Upper lobe of right lung (tissue), 1 donor: ENCODE results near the gene RP9. TPM values are rescaled to one million over a fixed set of nuclear protein-coding genes. Genes with fewer than 3 reads are reported as not detected.
A peak's percentile ranks its signal among the peaks of the same experiment; 100 is the strongest.

ENCODE experiments used
- ATAC-seq: fragments of 200-7000 bp; cut with Tn5 transposase; one replicate; pipeline ENCODE4 v1.9.1; 2020; ENCODE audit warnings: mild to moderate bottlenecking, moderate library complexity
- DNase-seq: peaks from one replicate; pipeline ENCODE4 v3.0.0-alpha.2; 2020
- H3K27ac ChIP-seq: fragments of 200-600 bp; one replicate; pipeline ENCODE4 v1.8.0; 2022
- H3K27me3 ChIP-seq: fragments of 200-600 bp; one replicate; pipeline ENCODE4 v1.8.0; 2022; ENCODE audit warnings: mild to moderate bottlenecking
- H3K36me3 ChIP-seq: fragments of 200-600 bp; one replicate; pipeline ENCODE4 v1.8.0; 2022
- H3K4me1 ChIP-seq: fragments of 200-600 bp; one replicate; pipeline ENCODE4 v1.8.0; 2022
- H3K4me3 ChIP-seq: fragments of 200-600 bp; one replicate; pipeline ENCODE4 v1.8.0; 2022; ENCODE audit warnings: mild to moderate bottlenecking
- H3K9me3 ChIP-seq: fragments of 200-600 bp; one replicate; pipeline ENCODE4 v1.8.0; 2022
- CTCF ChIP-seq: fragments of 200-600 bp; IDR thresholded peaks from one replicate; pipeline ENCODE4 v1.8.0; 2022; ENCODE audit warnings: antibody characterized with exemption
- intact Hi-C: fragments of 100-400 bp; cut with DNase I; formaldehyde crosslinking; loops from one replicate; pipeline ENCODE4 v1.11.0; 2022
- total RNA-seq: library from RNA; stranded (reverse); fragmentation: NEBNext Ultra II Directional; extraction: Animal tissue kit (Norgen Biotek cat#: 25700); gene quantifications from one replicate; pipeline ENCODE4 v1.2.1, GENCODE V29; 2021
- donor health status: DM: no; HTN: yes; CAD: no; lungs with severe emphysema.

The RP9 gene
- total RNA-seq, 1 donor from 2014 or later: 11.9 TPM

DNA sequence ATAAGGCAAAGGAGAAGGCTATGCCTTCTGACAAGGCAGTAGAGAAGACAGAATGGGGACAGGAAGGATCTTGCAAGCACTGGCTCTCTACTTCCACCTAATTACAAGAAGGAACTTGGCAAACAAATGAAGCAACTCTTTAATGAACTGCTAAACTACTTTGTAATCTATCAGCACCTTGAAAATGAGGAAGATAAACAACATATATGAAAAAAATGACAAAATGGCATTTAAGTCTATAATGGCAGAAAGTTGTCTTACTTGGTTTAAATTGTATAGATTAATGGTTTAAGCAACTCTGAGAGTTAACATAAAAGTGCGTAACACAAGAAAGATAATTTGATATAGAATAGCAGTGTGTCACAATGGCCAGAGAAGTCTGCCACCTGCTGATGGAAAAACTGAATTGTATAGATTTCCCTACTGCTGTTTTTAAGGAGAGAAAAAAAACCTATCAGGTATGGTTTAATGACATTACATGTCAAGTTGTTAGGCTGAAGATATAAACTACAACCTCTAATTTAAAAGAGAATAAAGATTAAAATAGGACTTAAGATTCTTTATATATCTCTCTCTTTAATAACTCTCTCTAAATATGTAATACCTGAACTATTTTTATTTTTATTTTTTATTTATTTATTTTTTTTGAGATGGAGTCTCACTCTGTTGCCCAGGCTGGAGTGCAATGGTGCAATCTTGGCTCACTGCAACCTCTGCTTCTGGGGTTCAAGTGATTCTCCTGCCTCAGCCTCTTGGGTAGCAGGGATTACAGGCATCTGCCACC, 58.5 kb downstream of the RP9 start:
- Histone ChIP-seq H3K36me3 (no peaks in the 10 kb centered on the region), H3K27me3 (no peaks in the 10 kb centered on the region), H3K9me3 (no peaks in the 10 kb centered on the region), H3K4me1 (peaks cover 23% of the 10 kb centered on the region), H3K4me3 (peak overlapping the region; percentile 18), H3K27ac (peak overlapping the region; percentile 34)
- ATAC-seq (peak; percentile 84), DNase-seq (no peak)
- intact Hi-C loops: no loop called here
- TF ChIP-seq CTCF: peak; percentile 68

DNA sequence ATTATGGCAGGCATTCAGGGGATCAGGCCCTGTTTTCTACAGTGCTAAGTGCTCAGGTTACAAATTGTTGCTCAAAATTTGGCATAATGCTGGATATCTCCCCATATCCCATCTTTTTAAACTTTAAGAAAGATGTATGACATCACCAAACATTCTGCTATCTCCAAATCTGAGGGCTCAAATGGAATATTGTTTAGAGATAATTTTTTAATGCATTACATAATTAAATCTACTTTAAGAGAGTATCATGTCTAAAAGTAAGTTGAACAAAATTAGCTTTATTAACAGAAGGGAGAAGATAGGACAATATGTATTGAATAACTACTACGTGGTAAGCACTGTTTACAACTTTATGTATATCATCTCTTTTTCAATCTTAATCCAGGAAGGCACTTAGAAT, 60.5 kb downstream of the RP9 start:
- Histone ChIP-seq H3K9me3 (no peaks in the 10 kb centered on the region), H3K36me3 (no peaks in the 10 kb centered on the region), H3K4me3 (no peak overlapping the region), H3K4me1 (peaks cover 14% of the 10 kb centered on the region), H3K27ac (no peak overlapping the region), H3K27me3 (no peaks in the 10 kb centered on the region)
- no peak for DNase-seq
- TF ChIP-seq CTCF: no peak
- intact Hi-C loops: no loop called here
- ATAC-seq: no peak

DNA sequence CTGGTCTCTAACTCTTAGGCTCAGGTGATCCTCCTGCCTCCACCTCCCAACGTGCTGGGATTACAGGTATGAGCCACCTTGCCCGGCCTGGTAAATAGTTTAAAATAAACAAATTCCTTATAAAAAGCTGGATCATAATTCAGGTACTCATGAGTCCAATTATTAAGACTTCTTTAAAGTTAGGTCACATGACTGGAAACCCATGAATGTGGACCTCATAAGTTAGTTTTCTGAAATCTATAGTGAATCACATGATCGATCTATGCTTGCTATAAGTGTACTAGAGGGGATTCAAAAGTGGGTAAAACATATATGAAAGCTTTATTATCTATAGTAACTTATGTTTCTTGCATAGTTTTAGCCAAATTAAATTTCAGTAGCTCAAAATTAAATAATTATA, 60.9 kb downstream of the RP9 start:
- no peak for DNase-seq
- intact Hi-C loops: no loop called here
- H3K4me3 ChIP-seq: no peak overlapping the region
- peaks cover 14% of the 10 kb centered on the region for H3K4me1 ChIP-seq
- H3K27ac ChIP-seq: no peak overlapping the region
- no peak for ATAC-seq
- no peaks in the 10 kb centered on the region for H3K36me3 ChIP-seq
- no peaks in the 10 kb centered on the region for H3K27me3 ChIP-seq
- TF ChIP-seq CTCF: no peak
- H3K9me3 ChIP-seq: no peaks in the 10 kb centered on the region

GRCh38 chr7:33044986-33045385, 64.2 kb downstream of the RP9 start:
- DNase-seq: no peak
- Histone ChIP-seq H3K4me3 (no peak overlapping the region), H3K27me3 (no peaks in the 10 kb centered on the region), H3K9me3 (no peaks in the 10 kb centered on the region), H3K27ac (no peak overlapping the region), H3K4me1 (peaks cover 17% of the 10 kb centered on the region), H3K36me3 (no peaks in the 10 kb centered on the region)
- no peak for ATAC-seq
- intact Hi-C loops: no loop called here
- no peak for TF ChIP-seq CTCF

Other genes starting within 250 kb of the RP9 start
- 44.7 TPM for gene KBTBD2, start 217.6 kb downstream of the RP9 start, total RNA-seq
- gene FKBP9, start 152.0 kb downstream of the RP9 start, total RNA-seq: 113 TPM
- gene NT5C3A, start 46.6 kb downstream of the RP9 start, total RNA-seq: 34.0 TPM
- 19.6 TPM for gene BBS9, start 20.2 kb upstream of the RP9 start, total RNA-seq